WTC11 (cell line): ENCODE results near the gene RYR3. TPM values are rescaled to one million over a fixed set of nuclear protein-coding genes. Genes with fewer than 3 reads are reported as not detected.

Experiments used
- ATAC-seq: fragments of 200-7000 bp; cut with Tn5 transposase; 2 replicates; pipeline ENCODE4 v1.10.0; 2021; ENCODE audit warnings: mild to moderate bottlenecking, moderate library complexity
- CTCF ChIA-PET: fragments of 300-600 bp; sonication (Branson Sonifier 250); formaldehyde crosslinking; loops from one replicate; lab custom pipeline; 2021; ENCODE audit warnings: antibody characterized with exemption; lab: Charles Lee
- POLR2A ChIA-PET: fragments of 350-600 bp; sonication (Branson Sonifier 250); formaldehyde crosslinking; loops from one replicate; lab custom pipeline; 2021; ENCODE audit warnings: antibody characterized with exemption; lab: Charles Lee
- DNase-seq: peaks from one replicate; pipeline ENCODE4 v3.0.0; 2021; ENCODE audit warnings: low spot score
- H3K27ac Mint-ChIP-seq: 2 replicates; pipeline ENCODE4 v1.8.0; 2021; ENCODE audit warnings: mixed read lengths
- H3K27me3 Mint-ChIP-seq: 2 replicates; pipeline ENCODE4 v1.8.0; 2021; ENCODE audit warnings: low read depth, mild to moderate bottlenecking, moderate library complexity, mixed read lengths
- H3K36me3 Mint-ChIP-seq: 2 replicates; pipeline ENCODE4 v1.8.0; 2021; ENCODE audit warnings: mixed read lengths
- H3K4me1 Mint-ChIP-seq: 2 replicates; pipeline ENCODE4 v1.8.0; 2022; ENCODE audit warnings: mixed read lengths
- H3K4me3 Mint-ChIP-seq: 2 replicates; pipeline ENCODE4 v1.8.0; 2021; ENCODE audit warnings: mild to moderate bottlenecking, moderate library complexity, mixed read lengths
- H3K9me3 Mint-ChIP-seq: 2 replicates; pipeline ENCODE4 v1.8.0; 2021; ENCODE audit warnings: mixed read lengths
- CBFB ChIP-seq: sonication (generic); formaldehyde crosslinking; IDR thresholded peaks from 2 replicates; pipeline ENCODE4 v1.8.1; 2022; ENCODE audit warnings: mild to moderate bottlenecking, low read depth, missing genetic modification reagents
- IRF2 ChIP-seq: sonication (generic); formaldehyde crosslinking; IDR thresholded peaks from 2 replicates; pipeline ENCODE4 v1.8.0; 2022; ENCODE audit warnings: low read depth, missing genetic modification reagents, borderline replicate concordance
- JAZF1 ChIP-seq: fragments of 250-450 bp; sonication (Bioruptor Pico); IDR thresholded peaks from 2 replicates; pipeline ENCODE4 v1.9.0; 2021; ENCODE audit warnings: moderate library complexity, mild to moderate bottlenecking, inconsistent platforms
- KAT7 ChIP-seq: sonication (generic); formaldehyde crosslinking; IDR thresholded peaks from 2 replicates; pipeline ENCODE4 v1.8.1; 2023; ENCODE audit warnings: missing genetic modification reagents, mild to moderate bottlenecking, borderline replicate concordance
- NFATC4 ChIP-seq: fragments of 250-450 bp; sonication (Bioruptor Pico); IDR thresholded peaks from 2 replicates; pipeline ENCODE4 v1.9.0; 2021; ENCODE audit warnings: mild to moderate bottlenecking
- NR2C2 ChIP-seq: sonication (generic); formaldehyde crosslinking; IDR thresholded peaks from 2 replicates; pipeline ENCODE4 v1.8.0; 2022; ENCODE audit warnings: mild to moderate bottlenecking, missing genetic modification reagents
- ZNF138 ChIP-seq: sonication (generic); formaldehyde crosslinking; conservative IDR thresholded peaks from 2 replicates; pipeline ENCODE4 v1.8.1; 2022; ENCODE audit warnings: mild to moderate bottlenecking, moderate library complexity, missing genetic modification reagents
- ZNF263 ChIP-seq: sonication (generic); formaldehyde crosslinking; IDR thresholded peaks from 2 replicates; pipeline ENCODE4 v1.8.1; 2022; ENCODE audit warnings: low read depth, mild to moderate bottlenecking, moderate library complexity, missing genetic modification reagents
- total RNA-seq: library from RNA; stranded (reverse); gene quantifications from 3 replicates; pipeline ENCODE4 v1.2.3, GENCODE V29; 2021
- TF ChIP-seq, protein P1 (sequence below): fragments of 200-600 bp; IDR thresholded peaks from 2 replicates; pipeline ENCODE4 v1.8.0; 2022; ENCODE audit warnings: antibody characterized with exemption
- TF ChIP-seq, protein P2 (sequence below): sonication (generic); formaldehyde crosslinking; IDR thresholded peaks from 2 replicates; pipeline ENCODE4 v1.8.1; 2023; ENCODE audit warnings: mild to moderate bottlenecking, moderate library complexity, missing genetic modification reagents
- TF ChIP-seq, protein P3 (sequence below): sonication (generic); formaldehyde crosslinking; IDR thresholded peaks from 2 replicates; pipeline ENCODE4 v1.8.0; 2022; ENCODE audit warnings: mild to moderate bottlenecking, missing genetic modification reagents
- TF ChIP-seq, protein P4 (sequence below): sonication (generic); formaldehyde crosslinking; IDR thresholded peaks from 2 replicates; pipeline ENCODE4 v1.8.0; 2023; ENCODE audit warnings: mild to moderate bottlenecking, missing genetic modification reagents
- TF ChIP-seq, protein P5 (sequence below): fragments of 250-450 bp; sonication (Bioruptor Pico); IDR thresholded peaks from 2 replicates; pipeline ENCODE4 v1.8.0; 2021; ENCODE audit warnings: mild to moderate bottlenecking
- TF ChIP-seq, protein P6 (sequence below): sonication (generic); formaldehyde crosslinking; IDR thresholded peaks from 2 replicates; pipeline ENCODE4 v1.8.1; 2022; ENCODE audit warnings: low read depth, missing genetic modification reagents, borderline replicate concordance
- TF ChIP-seq, protein P7 (sequence below): sonication (generic); formaldehyde crosslinking; IDR thresholded peaks from 2 replicates; pipeline ENCODE4 v1.8.1; 2022; ENCODE audit warnings: missing genetic modification reagents, borderline replicate concordance
- TF ChIP-seq, protein P8 (sequence below): fragments of 250-450 bp; sonication (Bioruptor Pico); IDR thresholded peaks from 2 replicates; pipeline ENCODE4 v1.9.0; 2021; ENCODE audit warnings: moderate library complexity, mild to moderate bottlenecking, inconsistent platforms, borderline replicate concordance

The RYR3 gene
- total RNA-seq, 1 experiment from 2014 or later, result 1.4 TPM

DNA sequence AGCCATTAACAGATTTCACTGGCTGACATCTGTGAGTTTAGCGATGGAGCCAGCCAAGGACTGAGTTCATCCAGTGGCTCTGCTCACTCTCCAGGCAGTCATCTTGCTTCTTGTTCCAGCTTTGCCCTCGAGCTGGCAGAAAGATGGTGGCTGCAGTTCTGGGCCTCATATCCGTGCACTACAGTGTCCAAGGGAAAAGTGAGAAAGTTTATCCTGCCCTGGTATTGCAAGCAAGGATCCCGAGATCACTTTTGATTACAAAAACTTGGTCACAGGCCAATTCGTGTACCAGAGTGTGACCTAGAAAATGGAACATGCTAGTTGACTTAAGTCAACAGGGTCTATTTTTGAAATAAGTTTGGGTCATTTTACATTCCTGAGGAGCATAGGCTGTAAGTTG is 369.6 kb downstream of the RYR3 start:
- ChIA-PET POLR2A (no interaction called here), CTCF (interaction anchor here (1.3 to 1.4 kb wide), 2 partner anchors 21 to 388 kb away, joined by 6 read pairs; no protein-coding TSS in a partner anchor)
- H3K4me3 Mint-ChIP-seq, result no peak overlapping the region
- DNase-seq (no peak), ATAC-seq (no peak)
- no peaks in the 10 kb centered on the region for H3K9me3 Mint-ChIP-seq
- TF ChIP-seq JAZF1 (no peak), IRF2 (CRISPR knock-in tag) (no peak), ZNF138 (CRISPR knock-in tag) (no peak), ZNF263 (CRISPR knock-in tag) (no peak), NR2C2 (CRISPR knock-in tag) (no peak), CBFB (CRISPR knock-in tag) (no peak), NFATC4 (CRISPR knock-in tag) (no peak), KAT7 (CRISPR knock-in tag) (no peak)
- TF ChIP-seq, protein P1, sequence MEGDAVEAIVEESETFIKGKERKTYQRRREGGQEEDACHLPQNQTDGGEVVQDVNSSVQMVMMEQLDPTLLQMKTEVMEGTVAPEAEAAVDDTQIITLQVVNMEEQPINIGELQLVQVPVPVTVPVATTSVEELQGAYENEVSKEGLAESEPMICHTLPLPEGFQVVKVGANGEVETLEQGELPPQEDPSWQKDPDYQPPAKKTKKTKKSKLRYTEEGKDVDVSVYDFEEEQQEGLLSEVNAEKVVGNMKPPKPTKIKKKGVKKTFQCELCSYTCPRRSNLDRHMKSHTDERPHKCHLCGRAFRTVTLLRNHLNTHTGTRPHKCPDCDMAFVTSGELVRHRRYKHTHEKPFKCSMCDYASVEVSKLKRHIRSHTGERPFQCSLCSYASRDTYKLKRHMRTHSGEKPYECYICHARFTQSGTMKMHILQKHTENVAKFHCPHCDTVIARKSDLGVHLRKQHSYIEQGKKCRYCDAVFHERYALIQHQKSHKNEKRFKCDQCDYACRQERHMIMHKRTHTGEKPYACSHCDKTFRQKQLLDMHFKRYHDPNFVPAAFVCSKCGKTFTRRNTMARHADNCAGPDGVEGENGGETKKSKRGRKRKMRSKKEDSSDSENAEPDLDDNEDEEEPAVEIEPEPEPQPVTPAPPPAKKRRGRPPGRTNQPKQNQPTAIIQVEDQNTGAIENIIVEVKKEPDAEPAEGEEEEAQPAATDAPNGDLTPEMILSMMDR, result no peak
- TF ChIP-seq, protein P2, sequence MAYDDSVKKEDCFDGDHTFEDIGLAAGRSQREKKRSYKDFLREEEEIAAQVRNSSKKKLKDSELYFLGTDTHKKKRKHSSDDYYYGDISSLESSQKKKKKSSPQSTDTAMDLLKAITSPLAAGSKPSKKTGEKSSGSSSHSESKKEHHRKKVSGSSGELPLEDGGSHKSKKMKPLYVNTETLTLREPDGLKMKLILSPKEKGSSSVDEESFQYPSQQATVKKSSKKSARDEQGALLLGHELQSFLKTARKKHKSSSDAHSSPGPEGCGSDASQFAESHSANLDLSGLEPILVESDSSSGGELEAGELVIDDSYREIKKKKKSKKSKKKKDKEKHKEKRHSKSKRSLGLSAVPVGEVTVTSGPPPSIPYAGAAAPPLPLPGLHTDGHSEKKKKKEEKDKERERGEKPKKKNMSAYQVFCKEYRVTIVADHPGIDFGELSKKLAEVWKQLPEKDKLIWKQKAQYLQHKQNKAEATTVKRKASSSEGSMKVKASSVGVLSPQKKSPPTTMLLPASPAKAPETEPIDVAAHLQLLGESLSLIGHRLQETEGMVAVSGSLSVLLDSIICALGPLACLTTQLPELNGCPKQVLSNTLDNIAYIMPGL, result no peak
- TF ChIP-seq, protein P3, sequence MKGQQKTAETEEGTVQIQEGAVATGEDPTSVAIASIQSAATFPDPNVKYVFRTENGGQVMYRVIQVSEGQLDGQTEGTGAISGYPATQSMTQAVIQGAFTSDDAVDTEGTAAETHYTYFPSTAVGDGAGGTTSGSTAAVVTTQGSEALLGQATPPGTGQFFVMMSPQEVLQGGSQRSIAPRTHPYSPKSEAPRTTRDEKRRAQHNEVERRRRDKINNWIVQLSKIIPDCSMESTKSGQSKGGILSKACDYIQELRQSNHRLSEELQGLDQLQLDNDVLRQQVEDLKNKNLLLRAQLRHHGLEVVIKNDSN (CRISPR knock-in tag), result no peak
- TF ChIP-seq, protein P4, sequence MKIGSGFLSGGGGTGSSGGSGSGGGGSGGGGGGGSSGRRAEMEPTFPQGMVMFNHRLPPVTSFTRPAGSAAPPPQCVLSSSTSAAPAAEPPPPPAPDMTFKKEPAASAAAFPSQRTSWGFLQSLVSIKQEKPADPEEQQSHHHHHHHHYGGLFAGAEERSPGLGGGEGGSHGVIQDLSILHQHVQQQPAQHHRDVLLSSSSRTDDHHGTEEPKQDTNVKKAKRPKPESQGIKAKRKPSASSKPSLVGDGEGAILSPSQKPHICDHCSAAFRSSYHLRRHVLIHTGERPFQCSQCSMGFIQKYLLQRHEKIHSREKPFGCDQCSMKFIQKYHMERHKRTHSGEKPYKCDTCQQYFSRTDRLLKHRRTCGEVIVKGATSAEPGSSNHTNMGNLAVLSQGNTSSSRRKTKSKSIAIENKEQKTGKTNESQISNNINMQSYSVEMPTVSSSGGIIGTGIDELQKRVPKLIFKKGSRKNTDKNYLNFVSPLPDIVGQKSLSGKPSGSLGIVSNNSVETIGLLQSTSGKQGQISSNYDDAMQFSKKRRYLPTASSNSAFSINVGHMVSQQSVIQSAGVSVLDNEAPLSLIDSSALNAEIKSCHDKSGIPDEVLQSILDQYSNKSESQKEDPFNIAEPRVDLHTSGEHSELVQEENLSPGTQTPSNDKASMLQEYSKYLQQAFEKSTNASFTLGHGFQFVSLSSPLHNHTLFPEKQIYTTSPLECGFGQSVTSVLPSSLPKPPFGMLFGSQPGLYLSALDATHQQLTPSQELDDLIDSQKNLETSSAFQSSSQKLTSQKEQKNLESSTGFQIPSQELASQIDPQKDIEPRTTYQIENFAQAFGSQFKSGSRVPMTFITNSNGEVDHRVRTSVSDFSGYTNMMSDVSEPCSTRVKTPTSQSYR (CRISPR knock-in tag), result no peak
- TF ChIP-seq, protein P5, sequence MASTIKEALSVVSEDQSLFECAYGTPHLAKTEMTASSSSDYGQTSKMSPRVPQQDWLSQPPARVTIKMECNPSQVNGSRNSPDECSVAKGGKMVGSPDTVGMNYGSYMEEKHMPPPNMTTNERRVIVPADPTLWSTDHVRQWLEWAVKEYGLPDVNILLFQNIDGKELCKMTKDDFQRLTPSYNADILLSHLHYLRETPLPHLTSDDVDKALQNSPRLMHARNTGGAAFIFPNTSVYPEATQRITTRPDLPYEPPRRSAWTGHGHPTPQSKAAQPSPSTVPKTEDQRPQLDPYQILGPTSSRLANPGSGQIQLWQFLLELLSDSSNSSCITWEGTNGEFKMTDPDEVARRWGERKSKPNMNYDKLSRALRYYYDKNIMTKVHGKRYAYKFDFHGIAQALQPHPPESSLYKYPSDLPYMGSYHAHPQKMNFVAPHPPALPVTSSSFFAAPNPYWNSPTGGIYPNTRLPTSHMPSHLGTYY, result no peak
- TF ChIP-seq, protein P6, sequence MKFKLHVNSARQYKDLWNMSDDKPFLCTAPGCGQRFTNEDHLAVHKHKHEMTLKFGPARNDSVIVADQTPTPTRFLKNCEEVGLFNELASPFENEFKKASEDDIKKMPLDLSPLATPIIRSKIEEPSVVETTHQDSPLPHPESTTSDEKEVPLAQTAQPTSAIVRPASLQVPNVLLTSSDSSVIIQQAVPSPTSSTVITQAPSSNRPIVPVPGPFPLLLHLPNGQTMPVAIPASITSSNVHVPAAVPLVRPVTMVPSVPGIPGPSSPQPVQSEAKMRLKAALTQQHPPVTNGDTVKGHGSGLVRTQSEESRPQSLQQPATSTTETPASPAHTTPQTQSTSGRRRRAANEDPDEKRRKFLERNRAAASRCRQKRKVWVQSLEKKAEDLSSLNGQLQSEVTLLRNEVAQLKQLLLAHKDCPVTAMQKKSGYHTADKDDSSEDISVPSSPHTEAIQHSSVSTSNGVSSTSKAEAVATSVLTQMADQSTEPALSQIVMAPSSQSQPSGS (CRISPR knock-in tag), result no peak
- TF ChIP-seq, protein P7, sequence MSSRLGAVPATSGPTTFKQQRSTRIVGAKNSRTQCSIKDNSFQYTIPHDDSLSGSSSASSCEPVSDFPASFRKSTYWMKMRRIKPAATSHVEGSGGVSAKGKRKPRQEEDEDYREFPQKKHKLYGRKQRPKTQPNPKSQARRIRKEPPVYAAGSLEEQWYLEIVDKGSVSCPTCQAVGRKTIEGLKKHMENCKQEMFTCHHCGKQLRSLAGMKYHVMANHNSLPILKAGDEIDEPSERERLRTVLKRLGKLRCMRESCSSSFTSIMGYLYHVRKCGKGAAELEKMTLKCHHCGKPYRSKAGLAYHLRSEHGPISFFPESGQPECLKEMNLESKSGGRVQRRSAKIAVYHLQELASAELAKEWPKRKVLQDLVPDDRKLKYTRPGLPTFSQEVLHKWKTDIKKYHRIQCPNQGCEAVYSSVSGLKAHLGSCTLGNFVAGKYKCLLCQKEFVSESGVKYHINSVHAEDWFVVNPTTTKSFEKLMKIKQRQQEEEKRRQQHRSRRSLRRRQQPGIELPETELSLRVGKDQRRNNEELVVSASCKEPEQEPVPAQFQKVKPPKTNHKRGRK, result no peak
- TF ChIP-seq, protein P8, sequence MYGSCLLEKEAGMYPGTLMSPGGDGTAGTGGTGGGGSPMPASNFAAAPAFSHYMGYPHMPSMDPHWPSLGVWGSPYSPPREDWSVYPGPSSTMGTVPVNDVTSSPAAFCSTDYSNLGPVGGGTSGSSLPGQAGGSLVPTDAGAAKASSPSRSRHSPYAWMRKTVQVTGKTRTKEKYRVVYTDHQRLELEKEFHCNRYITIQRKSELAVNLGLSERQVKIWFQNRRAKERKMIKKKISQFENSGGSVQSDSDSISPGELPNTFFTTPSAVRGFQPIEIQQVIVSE, result no peak
- H3K27ac Mint-ChIP-seq, result no peak overlapping the region
- no peaks in the 10 kb centered on the region; the same call in 1 of the 2 replicates for H3K27me3 Mint-ChIP-seq
- no peaks in the 10 kb centered on the region for H3K36me3 Mint-ChIP-seq
- H3K4me1 Mint-ChIP-seq, result peaks cover 26% of the 10 kb centered on the region
